ENCODE data around the gene ERBB4. TPM values are rescaled to one million over a fixed set of nuclear protein-coding genes. Genes with fewer than 3 reads are reported as not detected.
A peak's percentile ranks its signal among the peaks of the same experiment; 100 is the strongest.

ERBB4 gene
- total RNA-seq, 4 donors from 2014 or later = 0.59 to 1.5 (median 0.83) TPM

GRCh38 chr2:212237350-212238095 is 301.1 kb downstream of the ERBB4 start:
- DNase-seq (ENCODE audit: low spot score in 2 of 2) = no peak
- H3K4me3 ChIP-seq (ENCODE audit: low read depth, poor library complexity, severe bottlenecking) = no peak overlapping the region
- TF ChIP-seq POLR2A (IDR thresholded peaks at IDR 0.05) (no peak), CTCF (IDR thresholded peaks at IDR 0.05) (no peak)
- intact Hi-C loops (cut with DNase I; ENCODE audit: low total_unique reads) = no loop called here
- WGBS, 2 donors = 60 to 64% methylated on average over 13 of the region's 13 CpGs

- H3K4me3 ChIP-seq (ENCODE audit: low read depth, poor library complexity, severe bottlenecking) = no peak overlapping the region
- intact Hi-C loops (cut with DNase I; ENCODE audit: low total_unique reads) = no loop called here
- no peak for TF ChIP-seq POLR2A (IDR thresholded peaks at IDR 0.05)
- no peak for TF ChIP-seq CTCF (IDR thresholded peaks at IDR 0.05)
- no peak for DNase-seq (ENCODE audit: low spot score in 2 of 2)
- 26 to 36% methylated on average over 2 of the region's 2 CpGs for WGBS, 2 donors
Measured at GRCh38 chr2:212228743-212229171, 309.8 kb downstream of the ERBB4 start.

GRCh38 chr2:212227755-212228154 is 310.8 kb downstream of the ERBB4 start:
- DNase-seq (ENCODE audit: low spot score in 2 of 2) = peak in 1 of 2 donors; percentile 21
- no peak for TF ChIP-seq POLR2A (IDR thresholded peaks at IDR 0.05)
- no peak for TF ChIP-seq CTCF (IDR thresholded peaks at IDR 0.05)
- WGBS, 2 donors = 13 to 17% methylated on average over 4 of the region's 4 CpGs
- H3K4me3 ChIP-seq (ENCODE audit: low read depth, poor library complexity, severe bottlenecking) = no peak overlapping the region
- intact Hi-C loops (cut with DNase I; ENCODE audit: low total_unique reads) = no loop called here

GRCh38 chr2:212226114-212226513 is 312.5 kb downstream of the ERBB4 start:
- no peak for TF ChIP-seq POLR2A (IDR thresholded peaks at IDR 0.05)
- no peak for TF ChIP-seq CTCF (IDR thresholded peaks at IDR 0.05)
- whole genome bisulfite sequencing, 2 donors = 88 to 96% methylated on average over 1 of the region's 1 CpG
- no peak overlapping the region for H3K4me3 ChIP-seq (ENCODE audit: low read depth, poor library complexity, severe bottlenecking)
- DNase-seq (ENCODE audit: low spot score in 2 of 2) = no peak
- intact Hi-C loops (cut with DNase I; ENCODE audit: low total_unique reads) = no loop called here

- intact Hi-C loops (cut with DNase I; ENCODE audit: low total_unique reads) = no loop called here
- no peak overlapping the region for H3K4me3 ChIP-seq (ENCODE audit: low read depth, poor library complexity, severe bottlenecking)
- whole genome bisulfite sequencing, 2 donors = 44 to 49% methylated on average over 2 of the region's 2 CpGs
- no peak for TF ChIP-seq CTCF (IDR thresholded peaks at IDR 0.05)
- no peak for TF ChIP-seq POLR2A (IDR thresholded peaks at IDR 0.05)
- DNase-seq (ENCODE audit: low spot score in 2 of 2) = no peak
Measured at GRCh38 chr2:212223696-212224095, 314.9 kb downstream of the ERBB4 start.

GRCh38 chr2:212213191-212213590 is 325.4 kb downstream of the ERBB4 start:
- 43 to 59% methylated on average over 1 of the region's 1 CpG for WGBS, 2 donors
- TF ChIP-seq CTCF (IDR thresholded peaks at IDR 0.05) = no peak
- TF ChIP-seq POLR2A (IDR thresholded peaks at IDR 0.05) = no peak
- no peak overlapping the region for H3K4me3 ChIP-seq (ENCODE audit: low read depth, poor library complexity, severe bottlenecking)
- no peak for DNase-seq (ENCODE audit: low spot score in 2 of 2)
- intact Hi-C loops (cut with DNase I; ENCODE audit: low total_unique reads) = no loop called here

Data from lower leg skin (tissue), 4 donors.